Measurements from ENCODE around the gene UBA3. TPM values are rescaled to one million over a fixed set of nuclear protein-coding genes. Genes with fewer than 3 reads are reported as not detected.
A peak's percentile ranks its signal among the peaks of the same experiment; 100 is the strongest.

The UBA3 gene
- total RNA-seq, 1 experiment from 2014 or later, result 47.1 TPM

DNA sequence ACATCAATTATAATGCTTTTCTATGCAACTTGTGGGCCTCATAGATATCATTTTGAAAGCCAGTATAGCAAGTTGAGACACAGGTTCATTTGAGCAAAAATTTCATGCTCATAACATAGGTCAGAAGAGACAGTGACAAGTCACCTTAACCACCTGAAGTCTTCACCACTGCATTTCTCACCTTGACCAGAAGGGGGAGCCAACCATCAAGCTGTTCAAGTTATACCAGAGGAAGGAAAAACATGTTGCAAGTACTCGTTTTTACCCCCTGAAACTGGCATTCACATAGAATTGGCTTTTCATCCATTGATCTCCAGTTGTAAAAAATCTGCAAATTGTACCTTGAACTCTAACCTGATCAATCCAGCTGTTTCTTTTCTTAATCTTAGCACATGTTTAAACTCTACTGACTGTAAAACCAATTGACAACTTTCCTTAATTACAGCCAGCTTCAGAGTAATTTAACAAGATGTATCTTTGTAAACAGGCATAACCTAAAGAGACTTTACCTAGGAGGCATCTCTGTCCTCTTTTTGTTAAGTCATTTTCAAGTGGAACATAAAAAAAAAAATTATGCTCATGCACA, 40.8 kb upstream of the UBA3 start:
- ATAC-seq, result peak; percentile 84
- H3K27me3 ChIP-seq (ENCODE audit: control insufficient read depth, insufficient read depth, low read length), result no peaks in the 10 kb centered on the region
- CTCF ChIA-PET, result interaction anchor here (0.5 to 0.7 kb wide), 3 partner anchors 37 to 185 kb away, joined by 3 to 6 read pairs (median 5); no protein-coding TSS in a partner anchor
- H3K9me3 ChIP-seq (ENCODE audit: control insufficient read depth, insufficient read depth, low read depth, low read length), result no peaks in the 10 kb centered on the region
- H3K36me3 ChIP-seq (ENCODE audit: control insufficient read depth, insufficient read depth, low read length), result no peaks in the 10 kb centered on the region
- POLR2A ChIA-PET, result no interaction called here
- peak; percentile 79 for DNase-seq (ENCODE audit: low read depth, low spot score)
- H3K27ac ChIP-seq (ENCODE audit: low read length), result no peak overlapping the region
- intact Hi-C loops (cut with micrococcal nuclease; ENCODE audit: unreplicated experiment), result loop anchor here (5.0 to 10.0 kb wide), 3 partner anchors 304 to 824 kb away; no protein-coding TSS in a partner anchor
- BruUV-seq (replicated peaks), result no TSS peak
- TF ChIP-seq, protein P1, sequence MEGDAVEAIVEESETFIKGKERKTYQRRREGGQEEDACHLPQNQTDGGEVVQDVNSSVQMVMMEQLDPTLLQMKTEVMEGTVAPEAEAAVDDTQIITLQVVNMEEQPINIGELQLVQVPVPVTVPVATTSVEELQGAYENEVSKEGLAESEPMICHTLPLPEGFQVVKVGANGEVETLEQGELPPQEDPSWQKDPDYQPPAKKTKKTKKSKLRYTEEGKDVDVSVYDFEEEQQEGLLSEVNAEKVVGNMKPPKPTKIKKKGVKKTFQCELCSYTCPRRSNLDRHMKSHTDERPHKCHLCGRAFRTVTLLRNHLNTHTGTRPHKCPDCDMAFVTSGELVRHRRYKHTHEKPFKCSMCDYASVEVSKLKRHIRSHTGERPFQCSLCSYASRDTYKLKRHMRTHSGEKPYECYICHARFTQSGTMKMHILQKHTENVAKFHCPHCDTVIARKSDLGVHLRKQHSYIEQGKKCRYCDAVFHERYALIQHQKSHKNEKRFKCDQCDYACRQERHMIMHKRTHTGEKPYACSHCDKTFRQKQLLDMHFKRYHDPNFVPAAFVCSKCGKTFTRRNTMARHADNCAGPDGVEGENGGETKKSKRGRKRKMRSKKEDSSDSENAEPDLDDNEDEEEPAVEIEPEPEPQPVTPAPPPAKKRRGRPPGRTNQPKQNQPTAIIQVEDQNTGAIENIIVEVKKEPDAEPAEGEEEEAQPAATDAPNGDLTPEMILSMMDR (IDR thresholded peaks at IDR 0.05), result peak; percentile 83
- no peak for TF ChIP-seq SIN3A (IDR thresholded peaks at IDR 0.05; ENCODE audit: borderline replicate concordance, insufficient read depth, low read depth, low read length)
- H3K4me1 ChIP-seq (ENCODE audit: control insufficient read depth, insufficient read depth, low read length), result no peaks in the 10 kb centered on the region
- in situ Hi-C loops (cut with HindIII; ENCODE audit: low pct_unique_long_range_greater_than_20kb, low sequenced_read_pairs), result no loop called here
- no peak overlapping the region for H3K4me3 ChIP-seq (ENCODE audit: low read depth in 2 of 2, low read length in 2 of 2)

GRCh38 chr3:69119681-69120080, 39.5 kb upstream of the UBA3 start:
- ATAC-seq (no peak), DNase-seq (ENCODE audit: low read depth, low spot score) (no peak)
- intact Hi-C loops (cut with micrococcal nuclease; ENCODE audit: unreplicated experiment), result loop anchor here (5.0 to 10.0 kb wide), 3 partner anchors 305 to 825 kb away; no protein-coding TSS in a partner anchor
- Histone ChIP-seq H3K4me3 (ENCODE audit: low read depth in 2 of 2, low read length in 2 of 2) (no peak overlapping the region), H3K9me3 (ENCODE audit: control insufficient read depth, insufficient read depth, low read depth, low read length) (no peaks in the 10 kb centered on the region), H3K27me3 (ENCODE audit: control insufficient read depth, insufficient read depth, low read length) (no peaks in the 10 kb centered on the region), H3K36me3 (ENCODE audit: control insufficient read depth, insufficient read depth, low read length) (no peaks in the 10 kb centered on the region), H3K27ac (ENCODE audit: low read length) (no peak overlapping the region), H3K4me1 (ENCODE audit: control insufficient read depth, insufficient read depth, low read length) (no peaks in the 10 kb centered on the region)
- in situ Hi-C loops (cut with HindIII; ENCODE audit: low pct_unique_long_range_greater_than_20kb, low sequenced_read_pairs), result no loop called here
- TF ChIP-seq, protein P2, sequence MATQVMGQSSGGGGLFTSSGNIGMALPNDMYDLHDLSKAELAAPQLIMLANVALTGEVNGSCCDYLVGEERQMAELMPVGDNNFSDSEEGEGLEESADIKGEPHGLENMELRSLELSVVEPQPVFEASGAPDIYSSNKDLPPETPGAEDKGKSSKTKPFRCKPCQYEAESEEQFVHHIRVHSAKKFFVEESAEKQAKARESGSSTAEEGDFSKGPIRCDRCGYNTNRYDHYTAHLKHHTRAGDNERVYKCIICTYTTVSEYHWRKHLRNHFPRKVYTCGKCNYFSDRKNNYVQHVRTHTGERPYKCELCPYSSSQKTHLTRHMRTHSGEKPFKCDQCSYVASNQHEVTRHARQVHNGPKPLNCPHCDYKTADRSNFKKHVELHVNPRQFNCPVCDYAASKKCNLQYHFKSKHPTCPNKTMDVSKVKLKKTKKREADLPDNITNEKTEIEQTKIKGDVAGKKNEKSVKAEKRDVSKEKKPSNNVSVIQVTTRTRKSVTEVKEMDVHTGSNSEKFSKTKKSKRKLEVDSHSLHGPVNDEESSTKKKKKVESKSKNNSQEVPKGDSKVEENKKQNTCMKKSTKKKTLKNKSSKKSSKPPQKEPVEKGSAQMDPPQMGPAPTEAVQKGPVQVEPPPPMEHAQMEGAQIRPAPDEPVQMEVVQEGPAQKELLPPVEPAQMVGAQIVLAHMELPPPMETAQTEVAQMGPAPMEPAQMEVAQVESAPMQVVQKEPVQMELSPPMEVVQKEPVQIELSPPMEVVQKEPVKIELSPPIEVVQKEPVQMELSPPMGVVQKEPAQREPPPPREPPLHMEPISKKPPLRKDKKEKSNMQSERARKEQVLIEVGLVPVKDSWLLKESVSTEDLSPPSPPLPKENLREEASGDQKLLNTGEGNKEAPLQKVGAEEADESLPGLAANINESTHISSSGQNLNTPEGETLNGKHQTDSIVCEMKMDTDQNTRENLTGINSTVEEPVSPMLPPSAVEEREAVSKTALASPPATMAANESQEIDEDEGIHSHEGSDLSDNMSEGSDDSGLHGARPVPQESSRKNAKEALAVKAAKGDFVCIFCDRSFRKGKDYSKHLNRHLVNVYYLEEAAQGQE (IDR thresholded peaks at IDR 0.05; ENCODE audit: insufficient read depth in 1 of 2, low read depth in 2 of 2, low read length in 1 of 2), result no peak
- TF ChIP-seq SIN3A (IDR thresholded peaks at IDR 0.05; ENCODE audit: borderline replicate concordance, insufficient read depth, low read depth, low read length), result no peak
- no peak for TF ChIP-seq TCF7L2 (IDR thresholded peaks at IDR 0.05; ENCODE audit: low read depth, low read length)
- TF ChIP-seq, protein P1 (IDR thresholded peaks at IDR 0.05), result no peak
- TF ChIP-seq POLR2AphosphoS5 (IDR thresholded peaks at IDR 0.05; ENCODE audit: low read depth, low read length), result no peak
- ChIA-PET POLR2A (no interaction called here), CTCF (no interaction called here)
- BruUV-seq (replicated peaks), result no TSS peak
